ENCODE measurements around the gene IMPDH1.

DNA sequence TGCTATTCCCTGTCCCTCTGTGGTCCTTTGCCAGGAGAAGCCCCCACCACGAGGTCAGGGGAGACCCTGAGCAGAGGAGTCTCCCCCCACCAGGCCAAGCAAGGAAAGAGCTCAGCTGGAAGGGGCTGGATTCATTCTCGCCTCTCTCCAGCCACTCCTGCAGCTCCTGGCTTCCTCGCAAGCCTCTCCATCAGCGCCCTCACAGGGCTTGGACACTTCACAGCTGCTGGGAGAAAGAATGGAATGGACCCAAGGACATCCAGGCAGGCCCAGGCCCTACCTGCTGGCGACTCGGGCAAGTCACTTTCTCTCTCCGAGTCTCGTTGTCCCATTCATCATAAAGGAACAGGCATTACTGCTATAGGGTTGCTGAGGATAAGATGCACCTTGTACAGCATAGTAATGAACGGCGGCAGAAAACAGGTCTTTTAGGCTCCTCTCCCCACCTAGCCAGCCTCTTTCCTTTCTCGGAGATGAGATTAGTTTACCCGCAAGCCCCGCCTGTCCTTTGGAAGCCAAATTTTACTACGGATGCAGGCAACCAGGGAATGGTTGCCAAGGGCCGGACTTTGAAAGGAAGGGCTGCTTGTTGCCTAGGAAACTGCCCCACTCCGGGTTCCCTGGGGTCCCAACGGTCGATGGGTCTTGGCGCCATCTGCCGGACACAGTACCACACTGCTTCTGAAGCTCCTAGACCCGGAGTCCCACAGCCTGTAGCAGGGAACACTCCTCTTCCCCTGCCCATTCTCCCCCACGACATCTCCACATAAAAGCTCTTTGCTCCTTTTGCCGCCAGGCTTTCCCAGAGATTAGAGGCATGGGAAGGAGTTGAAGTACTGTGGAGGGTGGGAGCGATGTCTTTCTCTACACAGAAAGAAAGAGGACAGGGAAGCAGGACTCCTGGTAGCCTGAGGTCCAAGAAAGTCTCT is 22.3 kb downstream of the IMPDH1 start:
- TF ChIP-seq, protein P1, sequence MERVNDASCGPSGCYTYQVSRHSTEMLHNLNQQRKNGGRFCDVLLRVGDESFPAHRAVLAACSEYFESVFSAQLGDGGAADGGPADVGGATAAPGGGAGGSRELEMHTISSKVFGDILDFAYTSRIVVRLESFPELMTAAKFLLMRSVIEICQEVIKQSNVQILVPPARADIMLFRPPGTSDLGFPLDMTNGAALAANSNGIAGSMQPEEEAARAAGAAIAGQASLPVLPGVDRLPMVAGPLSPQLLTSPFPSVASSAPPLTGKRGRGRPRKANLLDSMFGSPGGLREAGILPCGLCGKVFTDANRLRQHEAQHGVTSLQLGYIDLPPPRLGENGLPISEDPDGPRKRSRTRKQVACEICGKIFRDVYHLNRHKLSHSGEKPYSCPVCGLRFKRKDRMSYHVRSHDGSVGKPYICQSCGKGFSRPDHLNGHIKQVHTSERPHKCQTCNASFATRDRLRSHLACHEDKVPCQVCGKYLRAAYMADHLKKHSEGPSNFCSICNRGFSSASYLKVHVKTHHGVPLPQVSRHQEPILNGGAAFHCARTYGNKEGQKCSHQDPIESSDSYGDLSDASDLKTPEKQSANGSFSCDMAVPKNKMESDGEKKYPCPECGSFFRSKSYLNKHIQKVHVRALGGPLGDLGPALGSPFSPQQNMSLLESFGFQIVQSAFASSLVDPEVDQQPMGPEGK (CRISPR knock-in tag; IDR thresholded peaks at IDR 0.05; ENCODE audit: borderline replicate concordance): no peak
- TF ChIP-seq RARB (CRISPR knock-in tag; IDR thresholded peaks at IDR 0.05) (no peak), OSR1 (CRISPR knock-in tag; IDR thresholded peaks at IDR 0.05) (no peak), ARNTL (CRISPR knock-in tag; IDR thresholded peaks at IDR 0.05; ENCODE audit: borderline replicate concordance, low read depth) (no peak), BACH2 (CRISPR knock-in tag; IDR thresholded peaks at IDR 0.05; ENCODE audit: borderline replicate concordance) (no peak), ZNF8 (CRISPR knock-in tag; IDR thresholded peaks at IDR 0.05) (no peak), ZFP3 (CRISPR knock-in tag; IDR thresholded peaks at IDR 0.05) (no peak), ZNF70 (CRISPR knock-in tag; IDR thresholded peaks at IDR 0.05) (no peak), CSDC2 (CRISPR knock-in tag; IDR thresholded peaks at IDR 0.05) (no peak)

All from SK-N-SH treated with all-trans-retinoic acid at 6 μM for 48 hours (cell line).